T-cell (primary cell): ENCODE measurements around the gene SPSB4. TPM values are rescaled to one million over a fixed set of nuclear protein-coding genes. Genes with fewer than 3 reads are reported as not detected.

ENCODE experiments used
- ATAC-seq, 4 experiments: fragments of 200-7000 bp in 3 of 4; fragments of 150-1000 bp in 1 of 4; cut with Tn5 transposase; replicated peaks in 1 of 4; 1 replicate in 3 of 4; 2 replicates in 1 of 4; pipeline ENCODE4 v1.10.0; 2021; ENCODE audit warnings: moderate library complexity in 3 of 4, mild to moderate bottlenecking in 2 of 4, moderate number of reproducible peaks in 1 of 4
- CTCF ChIA-PET, 2 donors: fragments of 300-600 bp; sonication (Branson Sonifier 250); formaldehyde crosslinking; loops; one replicate each; lab custom pipeline; 2022; ENCODE audit warnings: antibody characterized with exemption in 2 of 2; lab: Charles Lee
- POLR2A ChIA-PET, 2 donors: fragments of 300-600 bp; sonication (Branson Sonifier 250); formaldehyde crosslinking; loops; one replicate each; lab custom pipeline; 2022; ENCODE audit warnings: antibody characterized with exemption in 2 of 2; lab: Charles Lee
- DNase-seq, 35 experiments: peaks; one replicate each; pipeline versions ENCODE4 v3.0.0 to v3.0.0-alpha.2; 2013 to 2023
- H3K27ac ChIP-seq: one replicate; pipeline ENCODE4 v1.5.1; 2013; ENCODE audit warnings: low read length
- H3K27me3 ChIP-seq, 2 experiments: replicated peaks in 1 of 2; 1 replicate in 1 of 2; 2 replicates in 1 of 2; pipeline versions ENCODE4 v1.6.1 to v1.7.0; 2013; ENCODE audit warnings: low read length in 1 of 2, mixed read lengths in 1 of 2; ENCODE audit not compliant: control insufficient read depth in 2 of 2, insufficient read depth in 2 of 2; ENCODE audit errors: extremely low read depth in 1 of 2
- H3K36me3 ChIP-seq, 2 donors: 1 replicate in 1 of 2; 2 replicates in 1 of 2; pipeline versions ENCODE4 v1.6.1 to v1.7.0; 2013; ENCODE audit warnings: low read length in 1 of 2; ENCODE audit not compliant: control insufficient read depth in 2 of 2, insufficient read depth in 1 of 2; ENCODE audit errors: extremely low read depth in 1 of 2
- H3K4me1 ChIP-seq, 2 experiments: 1 replicate in 1 of 2; 2 replicates in 1 of 2; pipeline versions ENCODE4 v1.6.1 to v1.7.0; 2013; ENCODE audit warnings: low read length in 2 of 2, mixed read lengths in 1 of 2; ENCODE audit not compliant: insufficient read depth in 2 of 2, control insufficient read depth in 1 of 2; ENCODE audit errors: extremely low read depth in 1 of 2
- H3K4me3 ChIP-seq, 2 donors: 1 replicate in 1 of 2; 2 replicates in 1 of 2; pipeline versions ENCODE4 v1.5.1 to v1.7.0; 2013; ENCODE audit warnings: mild to moderate bottlenecking in 2 of 2, low read length in 1 of 2, moderate library complexity in 1 of 2; ENCODE audit not compliant: control insufficient read depth in 1 of 2; ENCODE audit errors: extremely low read depth in 1 of 2
- H3K9me3 ChIP-seq: 2 replicates; pipeline ENCODE4 v1.7.0; 2013
- H3K27ac Mint-ChIP-seq, 2 donors: one replicate each; pipeline ENCODE4 v1.8.0; 2020 to 2021; ENCODE audit warnings: mild to moderate bottlenecking in 2 of 2, mixed read lengths in 2 of 2
- H3K27me3 Mint-ChIP-seq, 2 donors: one replicate each; pipeline ENCODE4 v1.8.0; 2021 to 2022; ENCODE audit warnings: mixed read lengths in 2 of 2
- H3K36me3 Mint-ChIP-seq: one replicate; pipeline ENCODE4 v1.8.0; 2021; ENCODE audit warnings: mixed read lengths
- H3K4me1 Mint-ChIP-seq, 3 donors: one replicate each; pipeline ENCODE4 v1.8.0; 2020 to 2022; ENCODE audit warnings: mixed read lengths in 3 of 3, mild to moderate bottlenecking in 1 of 3
- H3K4me3 Mint-ChIP-seq, 3 donors: one replicate each; pipeline ENCODE4 v1.8.0; 2020 to 2022; ENCODE audit warnings: mild to moderate bottlenecking in 3 of 3, mixed read lengths in 3 of 3, moderate library complexity in 3 of 3
- H3K9me3 Mint-ChIP-seq, 3 donors: one replicate each; pipeline ENCODE4 v1.8.0; 2020 to 2022; ENCODE audit warnings: mixed read lengths in 3 of 3
- WGBS: methylation state at CpG from one replicate; pipeline ENCODE4 v1.1.5; 2013; ENCODE audit warnings: missing lambda C conversion rate; ENCODE audit not compliant: insufficient coverage; 5-methylcytosine and 5-hydroxymethylcytosine counted together
- total RNA-seq, 35 experiments: library from RNA in 6 of 35; stranded (reverse) in 6 of 35; fragments of 120-200 nt in 1 of 35; gene quantifications; one replicate each; pipeline versions ENCODE4 v1.2.1 to v1.2.4 and lab custom pipeline; 2013 to 2026

The SPSB4 gene
- total RNA-seq, 5 donors from 2014 or later (not counting 1 experiment from before 2014, with no cell fraction given) = not detected

DNA sequence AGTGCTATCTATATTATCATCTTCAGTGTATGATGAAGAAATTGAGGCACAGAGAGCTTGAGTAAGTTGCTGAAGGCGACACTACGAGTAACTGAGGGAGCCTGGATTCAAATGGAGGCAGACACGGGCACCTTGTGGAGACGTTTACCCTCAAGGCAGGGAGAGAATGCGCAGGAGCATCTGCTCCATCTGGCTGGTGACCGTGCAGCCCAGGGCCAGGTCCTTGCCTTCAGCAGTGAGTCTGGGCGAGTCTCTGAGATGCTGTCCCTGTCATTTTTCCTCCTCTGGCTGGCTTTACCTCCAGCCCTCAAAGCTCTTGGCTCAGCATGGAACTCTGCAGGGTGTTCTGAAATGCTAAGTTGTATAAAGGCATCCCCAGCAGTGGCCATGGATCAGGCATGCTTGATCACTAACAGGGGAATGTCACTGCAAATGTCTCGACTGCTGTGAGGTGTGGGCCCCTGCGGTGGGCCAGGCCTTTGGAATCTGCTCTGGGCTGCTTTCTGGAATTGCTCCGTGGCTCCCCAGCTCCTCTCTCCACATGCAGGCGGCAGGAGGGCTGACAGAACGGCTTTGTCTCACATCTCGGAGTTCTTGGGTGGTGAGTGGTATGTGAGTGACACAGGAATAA is 19.7 kb downstream of the SPSB4 start:
- no peak overlapping the region for H3K4me3 ChIP-seq
- no peaks in the 10 kb centered on the region for H3K9me3 ChIP-seq
- Mint-ChIP-seq H3K27ac (no peak overlapping the region), H3K4me1 (no peaks in the 10 kb centered on the region), H3K27me3 (no peaks in the 10 kb centered on the region), H3K4me3 (no peak overlapping the region), H3K9me3 (no peaks in the 10 kb centered on the region), H3K36me3 (no peaks in the 10 kb centered on the region)
- no peaks in the 10 kb centered on the region for H3K4me1 ChIP-seq
- no peaks in the 10 kb centered on the region for H3K36me3 ChIP-seq
- H3K27me3 ChIP-seq = peaks cover 0 to 1% of the 10 kb centered on the region in 2 experiments
- ATAC-seq (no peak), DNase-seq (no peak)
- 89% methylated on average over 13 of the region's 13 CpGs for WGBS
- ChIA-PET POLR2A (no interaction called here), CTCF (no interaction called here)
- no peak overlapping the region for H3K27ac ChIP-seq

DNA sequence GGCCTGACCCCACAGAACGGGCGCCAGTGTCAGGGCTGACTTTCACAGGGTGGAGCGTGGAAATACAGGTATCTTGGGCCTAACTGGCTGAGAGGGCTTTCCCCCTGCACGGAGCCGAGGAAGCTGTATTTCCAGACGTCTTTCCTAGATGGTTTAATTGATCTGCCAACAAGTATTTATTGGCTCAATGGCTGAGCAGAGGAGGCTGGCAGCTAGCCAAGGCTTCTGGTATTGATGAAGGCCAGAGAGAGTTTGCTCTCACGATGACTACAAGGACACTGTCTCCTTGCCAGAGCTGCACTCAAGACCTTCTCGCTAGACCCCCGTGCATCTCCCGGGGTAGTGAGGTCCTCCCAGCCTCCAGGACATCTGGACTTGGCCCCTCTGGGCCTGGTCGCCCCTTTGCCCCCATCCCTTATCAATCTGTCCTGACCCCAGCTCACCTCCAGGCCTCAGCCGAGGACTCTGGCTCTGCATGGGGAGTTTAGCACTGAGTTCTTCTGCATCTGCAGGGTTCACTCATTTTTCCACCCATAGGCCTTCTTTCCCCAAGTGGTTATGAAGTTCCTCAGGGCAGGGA is 20.6 kb downstream of the SPSB4 start:
- Mint-ChIP-seq H3K27me3 (no peaks in the 10 kb centered on the region), H3K9me3 (no peaks in the 10 kb centered on the region), H3K36me3 (no peaks in the 10 kb centered on the region), H3K4me3 (no peak overlapping the region), H3K4me1 (peaks cover 2 to 8% (median 2%) of the 10 kb centered on the region in 3 donors), H3K27ac (no peak overlapping the region)
- H3K4me3 ChIP-seq = no peak overlapping the region
- H3K36me3 ChIP-seq = no peaks in the 10 kb centered on the region
- ATAC-seq = no peak
- POLR2A ChIA-PET = no interaction called here
- H3K9me3 ChIP-seq = no peaks in the 10 kb centered on the region
- no peak for DNase-seq
- no peak overlapping the region for H3K27ac ChIP-seq
- WGBS = 88% methylated on average over 11 of the region's 12 CpGs
- peaks cover 0 to 4% of the 10 kb centered on the region in 2 experiments for H3K4me1 ChIP-seq
- peaks cover 0 to 4% of the 10 kb centered on the region in 2 experiments for H3K27me3 ChIP-seq
- CTCF ChIA-PET = no interaction called here

DNA sequence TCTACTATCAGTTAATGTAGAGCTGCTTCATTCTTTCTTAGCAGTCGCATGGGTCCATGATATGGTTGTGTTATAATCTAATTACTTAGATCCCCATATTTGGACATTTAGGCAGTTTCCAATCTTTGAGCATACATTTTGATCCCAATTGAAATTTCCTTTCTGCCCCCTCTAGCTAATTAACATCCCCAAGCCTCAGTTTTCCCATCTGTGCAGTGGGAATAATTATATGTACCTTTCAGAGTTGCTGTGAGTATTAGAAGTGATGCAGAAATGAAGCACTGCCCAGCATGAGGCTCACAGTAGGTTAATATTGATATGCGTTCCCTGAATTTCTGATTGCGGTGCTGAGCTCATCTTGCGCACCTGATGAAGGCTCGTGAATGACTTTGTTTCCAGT is 21.8 kb downstream of the SPSB4 start:
- Mint-ChIP-seq H3K27me3 (peaks cover 0 to 2% of the 10 kb centered on the region in 2 donors), H3K36me3 (no peaks in the 10 kb centered on the region), H3K9me3 (no peaks in the 10 kb centered on the region), H3K27ac (no peak overlapping the region), H3K4me1 (peaks cover 7 to 17% (median 10%) of the 10 kb centered on the region in 3 donors), H3K4me3 (no peak overlapping the region)
- DNase-seq (no peak), ATAC-seq (no peak)
- CTCF ChIA-PET = no interaction called here
- Histone ChIP-seq H3K36me3 (no peaks in the 10 kb centered on the region), H3K27me3 (peaks cover 0 to 13% of the 10 kb centered on the region in 2 experiments), H3K4me3 (no peak overlapping the region), H3K4me1 (peaks cover 0 to 14% of the 10 kb centered on the region in 2 experiments), H3K27ac (no peak overlapping the region), H3K9me3 (no peaks in the 10 kb centered on the region)
- no CpG with 5 or more reads among the region's 5 CpGs for WGBS
- POLR2A ChIA-PET = no interaction called here

DNA sequence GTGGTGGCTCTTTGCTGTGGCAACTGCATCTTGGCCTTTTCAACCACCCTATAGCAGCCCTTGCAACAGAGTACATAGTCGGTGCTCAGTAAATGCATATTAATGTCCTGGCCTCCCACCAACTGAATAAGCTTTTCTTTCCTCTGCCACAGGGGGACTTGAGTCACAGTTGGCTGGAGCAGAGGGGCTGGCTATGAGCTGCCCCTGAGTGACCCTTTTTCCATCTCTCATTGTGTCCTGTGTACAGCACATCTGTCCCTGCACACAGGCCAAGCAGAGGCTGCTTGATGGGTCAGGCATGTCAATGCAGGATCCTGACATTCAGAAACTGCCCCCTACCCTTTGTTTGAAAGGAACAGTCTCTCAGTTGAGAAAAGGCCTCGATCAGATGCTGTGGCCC is 22.4 kb downstream of the SPSB4 start:
- no peaks in the 10 kb centered on the region for H3K9me3 ChIP-seq
- no peaks in the 10 kb centered on the region for H3K36me3 Mint-ChIP-seq
- H3K27me3 Mint-ChIP-seq = peaks cover 0 to 3% of the 10 kb centered on the region in 2 donors
- WGBS = 100% methylated on average over 1 of the region's 2 CpGs
- peaks cover 7 to 17% (median 10%) of the 10 kb centered on the region in 3 donors for H3K4me1 Mint-ChIP-seq
- DNase-seq (no peak), ATAC-seq (no peak)
- H3K27me3 ChIP-seq = peaks cover 0 to 17% of the 10 kb centered on the region in 2 experiments
- H3K4me3 Mint-ChIP-seq = no peak overlapping the region
- no peak overlapping the region for H3K27ac ChIP-seq
- ChIA-PET CTCF (no interaction called here), POLR2A (no interaction called here)
- H3K27ac Mint-ChIP-seq = no peak overlapping the region
- H3K36me3 ChIP-seq = no peaks in the 10 kb centered on the region
- H3K4me3 ChIP-seq = no peak overlapping the region
- H3K4me1 ChIP-seq = peaks cover 0 to 14% of the 10 kb centered on the region in 2 experiments
- no peaks in the 10 kb centered on the region for H3K9me3 Mint-ChIP-seq

DNA sequence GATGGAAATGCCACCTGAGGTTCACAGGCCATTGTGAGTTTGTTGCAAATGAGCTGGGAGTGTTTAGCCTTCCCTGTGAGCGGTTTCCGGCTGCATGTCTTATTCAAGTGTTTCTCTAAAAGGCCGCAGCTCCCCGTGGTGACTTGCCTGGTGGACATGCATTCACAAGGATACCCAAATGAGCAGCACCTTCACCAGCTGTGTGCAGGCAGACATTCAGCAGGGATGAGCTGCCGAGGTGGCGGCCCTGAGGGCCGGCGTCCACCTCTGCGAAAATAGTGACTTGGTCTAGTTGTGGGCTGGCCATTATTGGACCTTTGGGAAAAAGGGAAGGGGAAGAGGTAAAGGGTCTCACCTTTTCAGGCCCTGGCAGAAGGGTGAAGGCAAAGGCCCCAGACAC is 23.4 kb downstream of the SPSB4 start:
- H3K4me1 ChIP-seq = peaks cover 0 to 14% of the 10 kb centered on the region in 2 experiments
- WGBS = 96% methylated on average over 8 of the region's 9 CpGs
- H3K36me3 Mint-ChIP-seq = no peaks in the 10 kb centered on the region
- peaks cover 0 to 17% of the 10 kb centered on the region in 2 experiments for H3K27me3 ChIP-seq
- DNase-seq = no peak
- peaks cover 0 to 3% of the 10 kb centered on the region in 2 donors for H3K27me3 Mint-ChIP-seq
- H3K4me1 Mint-ChIP-seq = peaks cover 7 to 17% (median 10%) of the 10 kb centered on the region in 3 donors
- H3K9me3 Mint-ChIP-seq = no peaks in the 10 kb centered on the region
- ATAC-seq = no peak
- POLR2A ChIA-PET = no interaction called here
- no peak overlapping the region for H3K4me3 Mint-ChIP-seq
- no peaks in the 10 kb centered on the region for H3K36me3 ChIP-seq
- no peak overlapping the region for H3K27ac Mint-ChIP-seq
- H3K4me3 ChIP-seq = no peak overlapping the region
- no peaks in the 10 kb centered on the region for H3K9me3 ChIP-seq
- CTCF ChIA-PET = no interaction called here
- H3K27ac ChIP-seq = no peak overlapping the region

DNA sequence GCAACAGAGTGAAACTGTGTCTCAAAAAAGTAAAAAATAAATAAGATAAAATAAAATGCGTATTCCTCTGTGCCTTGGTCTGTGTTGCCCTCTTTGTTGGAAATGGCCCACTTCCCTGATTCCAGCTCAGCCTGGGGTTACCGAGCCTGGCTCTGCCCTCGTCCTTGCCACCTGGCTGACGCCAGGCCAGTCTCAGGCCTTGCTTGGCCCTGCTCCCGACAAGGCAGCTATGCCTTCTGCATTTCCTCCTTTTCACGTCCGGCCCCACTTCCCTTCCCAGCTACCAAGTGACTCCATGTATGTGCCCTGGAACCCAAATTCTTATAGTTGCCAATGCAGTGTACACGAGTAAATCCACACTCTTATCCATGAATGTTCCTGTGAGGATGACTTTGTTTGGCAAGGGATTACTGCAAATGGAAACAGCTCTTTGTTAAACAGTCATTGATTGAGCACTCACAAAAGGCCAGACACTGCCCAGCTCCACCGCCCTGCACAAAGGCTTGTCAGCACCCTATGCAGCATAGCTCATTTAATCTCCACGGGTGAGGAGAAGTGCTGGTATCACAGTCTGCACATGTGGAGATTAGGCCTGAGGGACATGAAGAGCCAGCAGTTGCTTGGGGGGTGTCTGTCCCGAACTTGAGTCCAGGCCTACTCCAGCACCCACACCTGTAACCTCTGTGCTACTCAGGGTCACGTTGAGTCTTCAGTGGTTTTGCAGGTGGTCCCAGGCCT is 25.1 kb downstream of the SPSB4 start:
- 75% methylated on average over 6 of the region's 12 CpGs for WGBS
- no peaks in the 10 kb centered on the region for H3K9me3 Mint-ChIP-seq
- CTCF ChIA-PET = interaction anchor here in 1 of 2 donors (0.7 kb wide), 1 partner anchor 8 kb away, joined by 5 read pairs; no protein-coding TSS in a partner anchor
- no peak overlapping the region for H3K27ac Mint-ChIP-seq
- POLR2A ChIA-PET = interaction anchor here in 1 of 2 donors (0.6 kb wide), 1 partner anchor 54 kb away, joined by 3 read pairs; no protein-coding TSS in a partner anchor
- Histone ChIP-seq H3K9me3 (no peaks in the 10 kb centered on the region), H3K4me1 (peaks cover 0 to 14% of the 10 kb centered on the region in 2 experiments), H3K36me3 (no peaks in the 10 kb centered on the region), H3K4me3 (no peak overlapping the region), H3K27me3 (peaks cover 0 to 17% of the 10 kb centered on the region in 2 experiments), H3K27ac (no peak overlapping the region)
- peaks cover 7 to 17% (median 10%) of the 10 kb centered on the region in 3 donors for H3K4me1 Mint-ChIP-seq
- H3K4me3 Mint-ChIP-seq = peak overlapping the region in 1 of 3 donors; percentile 71
- no peaks in the 10 kb centered on the region for H3K36me3 Mint-ChIP-seq
- DNase-seq (no peak), ATAC-seq (no peak)
- peaks cover 0 to 3% of the 10 kb centered on the region in 2 donors for H3K27me3 Mint-ChIP-seq
